C4-2B (cell line): ENCODE measurements around the gene WDR62.

ENCODE experiments used
- CTCF ChIP-seq: fragments of 450-650 bp; conservative IDR thresholded peaks from 2 replicates; pipeline ENCODE4 v1.5.1; 2017; ENCODE audit warnings: mild to moderate bottlenecking
- ZFX ChIP-seq: fragments of 450-650 bp; IDR thresholded peaks from 2 replicates; pipeline ENCODE4 v1.6.1; 2017

GRCh38 chr19:36013280-36014011 lies 41.3 kb upstream of the WDR62 start:
- no peak for TF ChIP-seq CTCF
- no peak for TF ChIP-seq ZFX
